ENCODE measurements around the gene PEX11B. TPM values are rescaled to one million over a fixed set of nuclear protein-coding genes. Genes with fewer than 3 reads are reported as not detected.

PEX11B gene
- total and polyA plus RNA-seq, 8 donors = 31.9 to 53.1 (median 43.8) TPM

- TF ChIP-seq CTCF (IDR thresholded peaks at IDR 0.05) = no peak
- H3K9me3 ChIP-seq = no peaks in the 10 kb centered on the region
- H3K27me3 ChIP-seq = no peaks in the 10 kb centered on the region
- no peak overlapping the region for H3K4me3 ChIP-seq
- no peak overlapping the region for H3K27ac ChIP-seq
- peaks cover 3 to 7% of the 10 kb centered on the region in 2 donors for H3K4me1 ChIP-seq
- no peak for ATAC-seq
- intact Hi-C loops (cut with DNase I) = no loop called here
- DNase-seq = no peak
- no peaks in the 10 kb centered on the region for H3K36me3 ChIP-seq
Observed at GRCh38 chr1:145863282-145864018, 55.1 kb downstream of the PEX11B start.

Other genes starting within 250 kb of the PEX11B start
- under 1 TPM; 0.18 to 0.29 TPM for gene PDZK1, start 211.3 kb downstream of the PEX11B start, total RNA-seq
- gene PDZK1, start 211.3 kb downstream of the PEX11B start, polyA plus RNA-seq (ENCODE audit: insufficient read length in 6 of 6) = 1 to 10 TPM; 1.8 to 3.0 (median 2.1) TPM
- 1 to 10 TPM in 1 of 2 donors, under 1 TPM in 1; 0.42 to 2.0 TPM for gene CD160, start 199.2 kb downstream of the PEX11B start, total RNA-seq
- 1 to 10 TPM; 2.2 to 3.2 (median 2.7) TPM for gene CD160, start 199.2 kb downstream of the PEX11B start, polyA plus RNA-seq (ENCODE audit: insufficient read length in 6 of 6)
- gene RNF115, start 94.6 kb downstream of the PEX11B start, total RNA-seq = 10 to 100 TPM; 11.8 to 14.7 TPM
- 10 to 100 TPM; 17.2 to 20.4 (median 18.2) TPM for gene RNF115, start 94.6 kb downstream of the PEX11B start, polyA plus RNA-seq (ENCODE audit: insufficient read length in 6 of 6)
- gene POLR3C, start 94.5 kb downstream of the PEX11B start, total RNA-seq = 10 to 100 TPM; 20.1 to 27.4 TPM
- 10 to 100 TPM; 32.3 to 40.6 (median 36.8) TPM for gene POLR3C, start 94.5 kb downstream of the PEX11B start, polyA plus RNA-seq (ENCODE audit: insufficient read length in 6 of 6)
- gene NUDT17, start 73.1 kb downstream of the PEX11B start, total RNA-seq = 1 to 10 TPM; 2.7 to 4.5 TPM
- 10 to 100 TPM in 4 of 6 donors, 1 to 10 TPM in 2; 8.5 to 12.7 (median 10.5) TPM for gene NUDT17, start 73.1 kb downstream of the PEX11B start, polyA plus RNA-seq (ENCODE audit: insufficient read length in 6 of 6)
- 10 to 100 TPM; 35.8 to 42.6 TPM for gene PIAS3, start 59.6 kb downstream of the PEX11B start, total RNA-seq
- 10 to 100 TPM; 67.2 to 98.0 (median 74.3) TPM for gene PIAS3, start 59.6 kb downstream of the PEX11B start, polyA plus RNA-seq (ENCODE audit: insufficient read length in 6 of 6)
- gene ANKRD35, start 32.9 kb downstream of the PEX11B start, total RNA-seq = 1 to 10 TPM; 1.4 to 3.4 TPM
- 1 to 10 TPM; 3.7 to 4.8 (median 4.2) TPM for gene ANKRD35, start 32.9 kb downstream of the PEX11B start, polyA plus RNA-seq (ENCODE audit: insufficient read length in 6 of 6)
- 10 to 100 TPM in 1 of 2 donors, 1 to 10 TPM in 1; 5.8 to 12.5 TPM for gene ITGA10, start 8.7 kb downstream of the PEX11B start, total RNA-seq
- 1 to 10 TPM; 2.7 to 5.0 (median 3.5) TPM for gene ITGA10, start 8.7 kb downstream of the PEX11B start, polyA plus RNA-seq (ENCODE audit: insufficient read length in 6 of 6)
- 100 to 1,000 TPM in 1 of 2 donors, 10 to 100 TPM in 1; 90.2 to 118 TPM for gene RBM8A, start 8.8 kb upstream of the PEX11B start, total RNA-seq
- gene RBM8A, start 8.8 kb upstream of the PEX11B start, polyA plus RNA-seq (ENCODE audit: insufficient read length in 6 of 6) = 100 to 1,000 TPM; 168 to 197 (median 187) TPM
- gene LIX1L, start 39.3 kb upstream of the PEX11B start, total RNA-seq = 10 to 100 TPM; 28.9 to 32.0 TPM
- 10 to 100 TPM; 36.7 to 45.7 (median 44.1) TPM for gene LIX1L, start 39.3 kb upstream of the PEX11B start, polyA plus RNA-seq (ENCODE audit: insufficient read length in 6 of 6)
- 1 to 10 TPM in 1 of 2 donors, under 1 TPM in 1; 0.82 to 1.2 TPM for gene ANKRD34A, start 45.9 kb upstream of the PEX11B start, total RNA-seq
- 1 to 10 TPM in 3 of 6 donors, under 1 TPM in 3; 0.73 to 1.3 (median 0.91) TPM for gene ANKRD34A, start 45.9 kb upstream of the PEX11B start, polyA plus RNA-seq (ENCODE audit: insufficient read length in 6 of 6)
- 10 to 100 TPM; 19.6 to 20.8 TPM for gene POLR3GL, start 46.0 kb upstream of the PEX11B start, total RNA-seq
- gene POLR3GL, start 46.0 kb upstream of the PEX11B start, polyA plus RNA-seq (ENCODE audit: insufficient read length in 6 of 6) = 10 to 100 TPM; 43.1 to 50.2 (median 44.6) TPM
- 100 to 1,000 TPM; 380 to 422 TPM for gene TXNIP, start 77.9 kb upstream of the PEX11B start, total RNA-seq
- gene TXNIP, start 77.9 kb upstream of the PEX11B start, polyA plus RNA-seq (ENCODE audit: insufficient read length in 6 of 6) = 100 to 1,000 TPM; 280 to 539 (median 353) TPM
- gene HJV, start 103.0 kb upstream of the PEX11B start, total RNA-seq = not detected
- gene HJV, start 103.0 kb upstream of the PEX11B start, polyA plus RNA-seq (ENCODE audit: insufficient read length in 6 of 6) = under 1 TPM in 3 of 6 donors, not detected in 3; 0.07 to 0.27 (median 0.10) TPM
- 1 to 10 TPM; 3.7 to 3.9 TPM for gene NBPF10, start 226.1 kb upstream of the PEX11B start, total RNA-seq
- gene NBPF10, start 226.1 kb upstream of the PEX11B start, polyA plus RNA-seq (ENCODE audit: insufficient read length in 6 of 6) = 1 to 10 TPM; 1.5 to 2.5 (median 2.2) TPM

Measured in left lung (tissue), 10 donors.